Chondrocyte (in vitro differentiated cells): ENCODE measurements around the gene IL2RG. TPM values are rescaled to one million over a fixed set of nuclear protein-coding genes. Genes with fewer than 3 reads are reported as not detected.

Experiments
- total RNA-seq: library from RNA; stranded (reverse); gene quantifications from 3 replicates; pipeline ENCODE4 v1.2.1, GENCODE V29; 2021

IL2RG gene
- total RNA-seq, 1 donor from 2014 or later = not detected

Other genes with a start within 250 kb of the IL2RG start
- gene TEX11, start 202.9 kb downstream of the IL2RG start, total RNA-seq = not detected in 3 replicates
- gene SLC7A3, start 180.5 kb downstream of the IL2RG start, total RNA-seq = 0.15 to 0.41 TPM in 2 of 3 replicates, not detected in the other
- 52.9 to 66.6 TPM (median 60.9 TPM) in 3 replicates for gene SNX12, start 43.2 kb downstream of the IL2RG start, total RNA-seq
- gene FOXO4, start 15.7 kb downstream of the IL2RG start, total RNA-seq = 7.9 to 9.3 TPM (median 8.2 TPM) in 3 replicates
- gene CXorf65, start 4.8 kb downstream of the IL2RG start, total RNA-seq = not detected in 3 replicates
- 32.8 to 39.8 TPM (median 33.4 TPM) in 3 replicates for gene MED12, start 7.0 kb upstream of the IL2RG start, total RNA-seq
- gene NLGN3, start 33.3 kb upstream of the IL2RG start, total RNA-seq = 0.52 to 1.1 TPM (median 0.87 TPM) in 3 replicates
- gene GJB1, start 111.6 kb upstream of the IL2RG start, total RNA-seq = not detected in 3 replicates
- 31.9 to 35.2 TPM (median 32.1 TPM) in 3 replicates for gene ZMYM3, start 142.6 kb upstream of the IL2RG start, total RNA-seq
- gene NONO, start 172.1 kb upstream of the IL2RG start, total RNA-seq = 319 to 354 TPM (median 341 TPM) in 3 replicates
- gene ITGB1BP2, start 190.2 kb upstream of the IL2RG start, total RNA-seq = 2.1 to 3.2 TPM (median 2.5 TPM) in 3 replicates